HCEC 1CT (cell line): ENCODE data around the gene TMCO4.
A peak's percentile ranks its signal among the peaks of the same experiment; 100 is the strongest.
"Not testable (repeated sequence)": the region's sequence is repeated elsewhere in the genome, so short reads cannot be mapped to it uniquely, and the experiment has no call there.

Experiments
- DNase-seq: peaks from one replicate; pipeline ENCODE4 v3.0.0-alpha.2; 2017

TMCO4 gene

GRCh38 chr1:19812875-19813642 lies 13.3 kb upstream of the TMCO4 start:
- no peak for DNase-seq

- peak; percentile 57 for DNase-seq
These were observed 11.6 kb upstream of the TMCO4 start for GRCh38 chr1:19811206-19811851.

GRCh38 chr1:19809044-19809750 lies 9.5 kb upstream of the TMCO4 start:
- DNase-seq = no peak

- DNase-seq = no peak
These were observed 8.6 kb upstream of the TMCO4 start for GRCh38 chr1:19808351-19808750.

- no peak for DNase-seq
These were observed 5.1 kb upstream of the TMCO4 start for GRCh38 chr1:19804831-19805251.

- DNase-seq = no peak
These were observed 2.6 kb upstream of the TMCO4 start for GRCh38 chr1:19802269-19802668.

- DNase-seq = peak; percentile 73
These were observed 524 bp upstream of the TMCO4 start for GRCh38 chr1:19800076-19800804.

- no peak for DNase-seq
These were observed 1.1 kb downstream of the TMCO4 start for GRCh38 chr1:19798486-19799229.

- no peak for DNase-seq
These were observed 1.9 kb downstream of the TMCO4 start for GRCh38 chr1:19797827-19798226.

- DNase-seq = no peak
These were observed 5.1 kb downstream of the TMCO4 start for GRCh38 chr1:19794583-19794982.

GRCh38 chr1:19793360-19794046 lies 6.2 kb downstream of the TMCO4 start:
- DNase-seq = no peak

- no peak for DNase-seq
These were observed 7.3 kb downstream of the TMCO4 start for GRCh38 chr1:19792237-19793002.

- not testable (repeated sequence) for DNase-seq
These were observed 9.4 kb downstream of the TMCO4 start for GRCh38 chr1:19790061-19790975.

- no peak for DNase-seq
These were observed 12.7 kb downstream of the TMCO4 start for GRCh38 chr1:19786988-19787423.

- DNase-seq = no peak
These were observed 14.1 kb downstream of the TMCO4 start for GRCh38 chr1:19785660-19786059.

- DNase-seq = no peak
These were observed 19.3 kb downstream of the TMCO4 start for GRCh38 chr1:19780267-19780877.

GRCh38 chr1:19776933-19777332 lies 22.8 kb downstream of the TMCO4 start:
- no peak for DNase-seq

GRCh38 chr1:19776287-19776686 lies 23.4 kb downstream of the TMCO4 start:
- no peak for DNase-seq

- no peak for DNase-seq
These were observed 23.9 kb downstream of the TMCO4 start for GRCh38 chr1:19775831-19776230.
